ENCODE results near the gene KMT2E.

KMT2E gene

GRCh38 chr7:105006367-105007136, 7.5 kb upstream of the KMT2E start:
- Histone ChIP-seq H3K4me3 (ENCODE audit: low read depth in 1 of 2, low read length in 2 of 2) (peak overlapping the region; percentile 19 to 26), H3K9ac (ENCODE audit: low read depth in 1 of 2, low read length in 2 of 2) (peak overlapping the region; percentile 1 to 23), H3K4me1 (ENCODE audit: control insufficient read depth in 1 of 2, insufficient read depth in 2 of 2, low read length in 2 of 2) (peaks cover 71 to 77% of the 10 kb centered on the region in 2 donors)

GRCh38 chr7:105007298-105007697, 6.7 kb upstream of the KMT2E start:
- Histone ChIP-seq H3K9me3 (ENCODE audit: control insufficient read depth in 1 of 2, low read length in 2 of 2) (no peaks in the 10 kb centered on the region), H3K36me3 (ENCODE audit: control insufficient read depth in 1 of 2, insufficient read depth in 2 of 2, low read length in 2 of 2) (no peaks in the 10 kb centered on the region), H3K27me3 (ENCODE audit: control insufficient read depth in 1 of 2, insufficient read depth in 2 of 2, low read length in 2 of 2) (no peaks in the 10 kb centered on the region), H3K27ac (ENCODE audit: low read depth, low read length) (no peak overlapping the region), H3K9ac (ENCODE audit: low read depth in 1 of 2, low read length in 2 of 2) (no peak overlapping the region), H3K4me1 (ENCODE audit: control insufficient read depth in 1 of 2, insufficient read depth in 2 of 2, low read length in 2 of 2) (peaks cover 65 to 71% of the 10 kb centered on the region in 2 donors), H3K4me3 (ENCODE audit: low read depth in 1 of 2, low read length in 2 of 2) (no peak overlapping the region)

More at GRCh38 chr7:105006367-105007136, 7.5 kb upstream of the KMT2E start:
- H3K9me3 ChIP-seq (ENCODE audit: control insufficient read depth in 1 of 2, low read length in 2 of 2), result no peaks in the 10 kb centered on the region
- H3K27me3 ChIP-seq (ENCODE audit: control insufficient read depth in 1 of 2, insufficient read depth in 2 of 2, low read length in 2 of 2), result no peaks in the 10 kb centered on the region
- no peaks in the 10 kb centered on the region for H3K36me3 ChIP-seq (ENCODE audit: control insufficient read depth in 1 of 2, insufficient read depth in 2 of 2, low read length in 2 of 2)
- no peak overlapping the region for H3K27ac ChIP-seq (ENCODE audit: low read depth, low read length)

GRCh38 chr7:105009667-105010503, 4.1 kb upstream of the KMT2E start:
- no peaks in the 10 kb centered on the region for H3K9me3 ChIP-seq (ENCODE audit: control insufficient read depth in 1 of 2, low read length in 2 of 2)
- H3K4me3 ChIP-seq (ENCODE audit: low read depth in 1 of 2, low read length in 2 of 2), result peak overlapping the region; percentile 89 to 96
- H3K27me3 ChIP-seq (ENCODE audit: control insufficient read depth in 1 of 2, insufficient read depth in 2 of 2, low read length in 2 of 2), result no peaks in the 10 kb centered on the region
- no peaks in the 10 kb centered on the region for H3K36me3 ChIP-seq (ENCODE audit: control insufficient read depth in 1 of 2, insufficient read depth in 2 of 2, low read length in 2 of 2)
- H3K4me1 ChIP-seq (ENCODE audit: control insufficient read depth in 1 of 2, insufficient read depth in 2 of 2, low read length in 2 of 2), result peaks cover 41 to 46% of the 10 kb centered on the region in 2 donors
- peak overlapping the region; percentile 79 to 98 for H3K9ac ChIP-seq (ENCODE audit: low read depth in 1 of 2, low read length in 2 of 2)
- peak overlapping the region; percentile 68 for H3K27ac ChIP-seq (ENCODE audit: low read depth, low read length)

GRCh38 chr7:105010504-105011130, 3.4 kb upstream of the KMT2E start:
- Histone ChIP-seq H3K27ac (ENCODE audit: low read depth, low read length) (peak overlapping the region; percentile 68), H3K4me3 (ENCODE audit: low read depth in 1 of 2, low read length in 2 of 2) (peak overlapping the region; percentile 89 to 96), H3K36me3 (ENCODE audit: control insufficient read depth in 1 of 2, insufficient read depth in 2 of 2, low read length in 2 of 2) (no peaks in the 10 kb centered on the region), H3K27me3 (ENCODE audit: control insufficient read depth in 1 of 2, insufficient read depth in 2 of 2, low read length in 2 of 2) (no peaks in the 10 kb centered on the region), H3K9me3 (ENCODE audit: control insufficient read depth in 1 of 2, low read length in 2 of 2) (no peaks in the 10 kb centered on the region), H3K9ac (ENCODE audit: low read depth in 1 of 2, low read length in 2 of 2) (peak overlapping the region; percentile 79 to 98), H3K4me1 (ENCODE audit: control insufficient read depth in 1 of 2, insufficient read depth in 2 of 2, low read length in 2 of 2) (peaks cover 41 to 42% of the 10 kb centered on the region in 2 donors)

- H3K9me3 ChIP-seq (ENCODE audit: control insufficient read depth in 1 of 2, low read length in 2 of 2), result no peaks in the 10 kb centered on the region
- H3K9ac ChIP-seq (ENCODE audit: low read depth in 1 of 2, low read length in 2 of 2), result peak overlapping the region; percentile 79 to 98
- no peaks in the 10 kb centered on the region for H3K27me3 ChIP-seq (ENCODE audit: control insufficient read depth in 1 of 2, insufficient read depth in 2 of 2, low read length in 2 of 2)
- peak overlapping the region; percentile 100 for H3K27ac ChIP-seq (ENCODE audit: low read depth, low read length)
- H3K36me3 ChIP-seq (ENCODE audit: control insufficient read depth in 1 of 2, insufficient read depth in 2 of 2, low read length in 2 of 2), result no peaks in the 10 kb centered on the region
- peaks cover 38 to 39% of the 10 kb centered on the region in 2 donors for H3K4me1 ChIP-seq (ENCODE audit: control insufficient read depth in 1 of 2, insufficient read depth in 2 of 2, low read length in 2 of 2)
- peak overlapping the region; percentile 89 to 96 for H3K4me3 ChIP-seq (ENCODE audit: low read depth in 1 of 2, low read length in 2 of 2)
Measured at GRCh38 chr7:105011141-105011830, 2.7 kb upstream of the KMT2E start.

- H3K4me3 ChIP-seq (ENCODE audit: low read depth in 1 of 2, low read length in 2 of 2), result peak overlapping the region; percentile 89 to 96
- no peaks in the 10 kb centered on the region for H3K27me3 ChIP-seq (ENCODE audit: control insufficient read depth in 1 of 2, insufficient read depth in 2 of 2, low read length in 2 of 2)
- no peaks in the 10 kb centered on the region for H3K36me3 ChIP-seq (ENCODE audit: control insufficient read depth in 1 of 2, insufficient read depth in 2 of 2, low read length in 2 of 2)
- H3K27ac ChIP-seq (ENCODE audit: low read depth, low read length), result peak overlapping the region; percentile 100
- H3K4me1 ChIP-seq (ENCODE audit: control insufficient read depth in 1 of 2, insufficient read depth in 2 of 2, low read length in 2 of 2), result peaks cover 32 to 33% of the 10 kb centered on the region in 2 donors
- H3K9ac ChIP-seq (ENCODE audit: low read depth in 1 of 2, low read length in 2 of 2), result peak overlapping the region; percentile 79 to 98
- no peaks in the 10 kb centered on the region for H3K9me3 ChIP-seq (ENCODE audit: control insufficient read depth in 1 of 2, low read length in 2 of 2)
Measured at GRCh38 chr7:105011831-105012502, 2.0 kb upstream of the KMT2E start.

- no peaks in the 10 kb centered on the region for H3K27me3 ChIP-seq (ENCODE audit: control insufficient read depth in 1 of 2, insufficient read depth in 2 of 2, low read length in 2 of 2)
- no peaks in the 10 kb centered on the region for H3K36me3 ChIP-seq (ENCODE audit: control insufficient read depth in 1 of 2, insufficient read depth in 2 of 2, low read length in 2 of 2)
- peak overlapping the region; percentile 89 to 96 for H3K4me3 ChIP-seq (ENCODE audit: low read depth in 1 of 2, low read length in 2 of 2)
- peak overlapping the region; percentile 100 for H3K27ac ChIP-seq (ENCODE audit: low read depth, low read length)
- no peaks in the 10 kb centered on the region for H3K9me3 ChIP-seq (ENCODE audit: control insufficient read depth in 1 of 2, low read length in 2 of 2)
- H3K4me1 ChIP-seq (ENCODE audit: control insufficient read depth in 1 of 2, insufficient read depth in 2 of 2, low read length in 2 of 2), result peaks cover 29 to 34% of the 10 kb centered on the region in 2 donors
- H3K9ac ChIP-seq (ENCODE audit: low read depth in 1 of 2, low read length in 2 of 2), result peak overlapping the region; percentile 98 to 100
Measured at GRCh38 chr7:105012503-105013220, 1.3 kb upstream of the KMT2E start.

GRCh38 chr7:105013221-105013815, 687 bp upstream of the KMT2E start:
- Histone ChIP-seq H3K4me1 (ENCODE audit: control insufficient read depth in 1 of 2, insufficient read depth in 2 of 2, low read length in 2 of 2) (peaks cover 24 to 35% of the 10 kb centered on the region in 2 donors), H3K4me3 (ENCODE audit: low read depth in 1 of 2, low read length in 2 of 2) (peak overlapping the region; percentile 89 to 96), H3K9ac (ENCODE audit: low read depth in 1 of 2, low read length in 2 of 2) (peak overlapping the region; percentile 98 to 100), H3K9me3 (ENCODE audit: control insufficient read depth in 1 of 2, low read length in 2 of 2) (no peaks in the 10 kb centered on the region), H3K27me3 (ENCODE audit: control insufficient read depth in 1 of 2, insufficient read depth in 2 of 2, low read length in 2 of 2) (no peaks in the 10 kb centered on the region), H3K36me3 (ENCODE audit: control insufficient read depth in 1 of 2, insufficient read depth in 2 of 2, low read length in 2 of 2) (no peaks in the 10 kb centered on the region), H3K27ac (ENCODE audit: low read depth, low read length) (peak overlapping the region; percentile 100)

Measured in duodenal mucosa (tissue), 2 donors.